Right lobe of liver (tissue), 4 donors: ENCODE results near the gene NRM.

ENCODE experiments used
- POLR2A ChIP-seq: fragments of 450-650 bp; IDR thresholded peaks from one replicate; pipeline ENCODE4 v1.6.1; 2017; ENCODE audit warnings: antibody characterized with exemption, mild to moderate bottlenecking
- TF ChIP-seq, protein P1 (sequence below), 4 donors: fragments of 200-600 bp in 3 of 4; fragments of 450-650 bp in 1 of 4; IDR thresholded peaks; one replicate each; pipeline versions ENCODE4 v1.5.1 to v1.8.0; 2016 to 2022; ENCODE audit warnings: antibody characterized with exemption in 4 of 4, mild to moderate bottlenecking in 2 of 4
- donor health status: DM: no; HTN: no; CAD: no.
- donor health status: DM: no; HTN: no; CAD: no.
- donor health status: DM: no; HTN: yes; CAD: no.

DNA sequence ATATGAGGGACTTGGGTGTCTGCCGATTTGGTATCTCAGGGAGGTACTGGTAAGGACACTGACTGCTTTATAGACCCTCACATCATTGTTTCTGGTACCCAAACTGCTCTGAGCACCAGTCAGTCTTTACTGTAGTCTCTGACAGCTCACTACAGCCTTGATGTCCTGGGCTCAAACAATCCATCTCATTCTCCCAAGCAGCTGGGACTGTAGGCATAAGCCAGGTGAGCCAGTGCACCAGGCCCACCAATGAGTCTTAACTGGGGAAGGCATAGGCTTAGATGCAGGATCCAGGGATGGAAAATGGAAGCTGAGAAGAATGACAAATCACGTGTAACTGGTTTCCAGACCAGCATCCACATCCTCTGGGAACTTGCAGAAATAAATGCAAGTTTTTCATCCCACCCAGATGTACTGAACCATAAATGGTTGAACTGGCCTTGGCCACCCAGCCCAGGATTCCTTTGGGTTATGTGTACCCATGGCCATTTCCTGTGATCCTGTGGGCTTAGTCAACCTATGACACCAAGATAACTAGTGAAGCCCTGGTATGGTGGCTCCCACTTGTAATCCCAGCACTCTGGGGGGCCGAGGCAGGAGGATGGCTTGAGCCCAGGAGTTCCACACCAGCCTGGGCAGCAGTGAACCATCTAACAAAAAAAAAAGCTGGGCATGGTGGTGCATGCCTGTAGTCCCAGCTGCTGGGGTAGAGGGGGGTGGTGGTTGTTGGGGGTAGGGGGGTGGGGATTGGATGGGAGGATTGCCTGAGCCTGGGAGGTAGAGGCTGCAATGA is 35.1 kb upstream of the NRM start:
- no peak for TF ChIP-seq POLR2A
- TF ChIP-seq, protein P1, sequence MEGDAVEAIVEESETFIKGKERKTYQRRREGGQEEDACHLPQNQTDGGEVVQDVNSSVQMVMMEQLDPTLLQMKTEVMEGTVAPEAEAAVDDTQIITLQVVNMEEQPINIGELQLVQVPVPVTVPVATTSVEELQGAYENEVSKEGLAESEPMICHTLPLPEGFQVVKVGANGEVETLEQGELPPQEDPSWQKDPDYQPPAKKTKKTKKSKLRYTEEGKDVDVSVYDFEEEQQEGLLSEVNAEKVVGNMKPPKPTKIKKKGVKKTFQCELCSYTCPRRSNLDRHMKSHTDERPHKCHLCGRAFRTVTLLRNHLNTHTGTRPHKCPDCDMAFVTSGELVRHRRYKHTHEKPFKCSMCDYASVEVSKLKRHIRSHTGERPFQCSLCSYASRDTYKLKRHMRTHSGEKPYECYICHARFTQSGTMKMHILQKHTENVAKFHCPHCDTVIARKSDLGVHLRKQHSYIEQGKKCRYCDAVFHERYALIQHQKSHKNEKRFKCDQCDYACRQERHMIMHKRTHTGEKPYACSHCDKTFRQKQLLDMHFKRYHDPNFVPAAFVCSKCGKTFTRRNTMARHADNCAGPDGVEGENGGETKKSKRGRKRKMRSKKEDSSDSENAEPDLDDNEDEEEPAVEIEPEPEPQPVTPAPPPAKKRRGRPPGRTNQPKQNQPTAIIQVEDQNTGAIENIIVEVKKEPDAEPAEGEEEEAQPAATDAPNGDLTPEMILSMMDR (IDR thresholded peaks at IDR 0.05): no peak
